Measurements from ENCODE around the gene ZFR. TPM values are rescaled to one million over a fixed set of nuclear protein-coding genes. Genes with fewer than 3 reads are reported as not detected.
A peak's percentile ranks its signal among the peaks of the same experiment; 100 is the strongest.
"Not testable (repeated sequence)": the region's sequence is repeated elsewhere in the genome, so short reads cannot be mapped to it uniquely, and the experiment has no call there.

ZFR gene
- total and polyA plus RNA-seq, 7 experiments from 2014 or later, result 53.4 to 91.9 (median 58.9) TPM

DNA sequence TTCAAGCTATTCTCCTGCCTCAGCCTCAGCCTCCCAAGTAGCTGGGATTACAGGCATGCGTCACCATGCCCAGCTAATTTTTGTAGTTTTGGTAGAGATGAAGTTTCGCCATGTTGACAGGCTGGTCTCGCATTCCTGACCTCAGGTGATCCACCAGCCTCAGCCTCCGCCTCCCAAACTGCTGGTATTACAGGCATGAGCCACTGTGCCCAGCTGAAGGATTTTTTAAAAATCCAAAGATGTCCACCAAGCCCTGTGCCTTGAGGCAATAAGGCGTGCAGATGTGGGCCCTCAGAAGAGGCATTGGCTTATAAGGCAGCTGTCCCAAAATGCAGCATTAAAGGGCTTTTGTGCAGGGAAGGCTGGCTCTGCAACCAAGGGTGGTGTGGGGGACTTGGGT, 10.3 kb upstream of the ZFR start:
- Mint-ChIP-seq H3K36me3 (peaks cover 0 to 2% (median 0%) of the 10 kb centered on the region in 5 donors), H3K27ac (no peak overlapping the region), H3K9me3 (peaks cover 0 to 3% (median 0%) of the 10 kb centered on the region in 11 donors), H3K4me3 (no peak overlapping the region), H3K27me3 (peaks cover 0 to 42% (median 0%) of the 10 kb centered on the region in 5 donors), H3K4me1 (peaks cover 0 to 2% (median 0%) of the 10 kb centered on the region in 7 donors)
- ChIA-PET CTCF (no interaction called here), POLR2A (interaction anchor here (1.4 kb wide), 1 partner anchor 10 kb away, joined by 4 read pairs; the partner anchor contains the start of gene ZFR)
- Histone ChIP-seq H3K9me3 (ENCODE audit: control insufficient read depth in 2 of 3, low read length in 3 of 3) (no peaks in the 10 kb centered on the region), H3K4me1 (ENCODE audit: control insufficient read depth in 2 of 2, insufficient read depth in 2 of 2, low read length in 2 of 2) (no peaks in the 10 kb centered on the region), H3K36me3 (ENCODE audit: control insufficient read depth in 2 of 3, insufficient read depth in 3 of 3, low read length in 3 of 3) (no peaks in the 10 kb centered on the region), H3K27ac (ENCODE audit: low read depth, low read length) (no peak overlapping the region), H3K4me3 (ENCODE audit: low read length) (no peak overlapping the region), H3K27me3 (ENCODE audit: control insufficient read depth in 2 of 2, insufficient read depth in 2 of 2, low read length in 2 of 2) (no peaks in the 10 kb centered on the region)
- ATAC-seq (no peak), DNase-seq (no peak)
- intact Hi-C loops (cut with micrococcal nuclease), result no loop called here

GRCh38 chr5:32453916-32454315, 9.4 kb upstream of the ZFR start:
- DNase-seq (no peak), ATAC-seq (no peak)
- Histone ChIP-seq H3K4me1 (ENCODE audit: control insufficient read depth in 2 of 2, insufficient read depth in 2 of 2, low read length in 2 of 2) (no peaks in the 10 kb centered on the region), H3K27me3 (ENCODE audit: control insufficient read depth in 2 of 2, insufficient read depth in 2 of 2, low read length in 2 of 2) (no peaks in the 10 kb centered on the region), H3K4me3 (ENCODE audit: low read length) (no peak overlapping the region), H3K27ac (ENCODE audit: low read depth, low read length) (no peak overlapping the region), H3K36me3 (ENCODE audit: control insufficient read depth in 2 of 3, insufficient read depth in 3 of 3, low read length in 3 of 3) (no peaks in the 10 kb centered on the region), H3K9me3 (ENCODE audit: control insufficient read depth in 2 of 3, low read length in 3 of 3) (no peaks in the 10 kb centered on the region)
- Mint-ChIP-seq H3K36me3 (peaks cover 0 to 2% (median 0%) of the 10 kb centered on the region in 5 donors), H3K4me1 (no peaks in the 10 kb centered on the region), H3K9me3 (no peaks in the 10 kb centered on the region), H3K27me3 (peaks cover 0 to 45% (median 3%) of the 10 kb centered on the region in 5 donors), H3K27ac (no peak overlapping the region), H3K4me3 (no peak overlapping the region)
- intact Hi-C loops (cut with micrococcal nuclease), result no loop called here
- ChIA-PET POLR2A (interaction anchor here (1.4 kb wide), 1 partner anchor 9 kb away, joined by 4 read pairs; the partner anchor contains the start of gene ZFR), CTCF (no interaction called here)

DNA sequence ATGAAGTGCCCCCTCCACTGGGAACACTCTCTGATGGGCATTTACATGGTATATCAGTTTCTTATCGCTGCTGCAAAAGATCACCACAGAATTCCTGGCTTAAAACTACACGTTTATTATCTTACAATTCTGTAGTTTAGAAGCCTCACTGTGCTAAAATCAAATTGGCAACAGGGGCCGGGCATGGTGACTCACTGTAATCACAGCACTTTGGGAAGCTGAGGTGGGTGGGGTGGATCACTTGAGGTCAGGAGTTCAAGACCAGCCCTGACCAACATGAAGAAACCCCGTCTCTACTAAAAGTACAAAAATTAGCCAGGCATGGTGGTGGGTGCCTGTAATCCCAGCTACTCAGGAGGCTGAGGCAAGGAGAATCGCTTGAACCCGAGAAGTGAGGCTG, 7.8 kb upstream of the ZFR start:
- H3K36me3 ChIP-seq (ENCODE audit: control insufficient read depth in 2 of 3, insufficient read depth in 3 of 3, low read length in 3 of 3); H3K9me3 Mint-ChIP-seq; H3K4me3 ChIP-seq (ENCODE audit: low read length); CTCF ChIA-PET; ATAC-seq; POLR2A ChIA-PET; H3K4me1 ChIP-seq (ENCODE audit: control insufficient read depth in 2 of 2, insufficient read depth in 2 of 2, low read length in 2 of 2); H3K4me3 Mint-ChIP-seq; H3K36me3 Mint-ChIP-seq; H3K4me1 Mint-ChIP-seq; DNase-seq; H3K27ac ChIP-seq (ENCODE audit: low read depth, low read length); H3K27ac Mint-ChIP-seq; H3K9me3 ChIP-seq (ENCODE audit: control insufficient read depth in 2 of 3, low read length in 3 of 3); H3K27me3 ChIP-seq (ENCODE audit: control insufficient read depth in 2 of 2, insufficient read depth in 2 of 2, low read length in 2 of 2); intact Hi-C loops (cut with micrococcal nuclease): not testable (repeated sequence)
- H3K27me3 Mint-ChIP-seq, result peaks cover 0 to 40% (median 3%) of the 10 kb centered on the region in 5 donors

DNA sequence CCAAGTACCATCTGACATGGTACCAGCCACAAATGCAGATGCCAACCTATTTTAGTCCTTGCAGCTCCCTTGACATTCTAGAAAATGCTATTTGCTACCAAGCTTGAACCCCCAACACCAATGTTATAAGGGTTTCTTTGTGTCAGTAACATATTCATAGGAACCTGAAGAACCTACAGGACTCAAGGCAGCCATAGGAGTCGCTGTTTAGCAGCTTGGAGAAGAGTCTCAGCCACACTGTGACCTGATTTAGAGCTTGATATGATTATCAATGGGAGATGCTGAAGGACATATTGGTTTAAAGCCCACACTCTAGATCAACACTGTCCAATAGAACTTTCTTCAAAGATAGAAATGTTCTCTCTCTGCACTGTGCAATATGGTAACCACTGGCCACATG, 6.4 kb upstream of the ZFR start:
- H3K27ac ChIP-seq (ENCODE audit: low read depth, low read length), result no peak overlapping the region
- H3K4me1 ChIP-seq (ENCODE audit: control insufficient read depth in 2 of 2, insufficient read depth in 2 of 2, low read length in 2 of 2), result no peaks in the 10 kb centered on the region
- peaks cover 0 to 3% (median 0%) of the 10 kb centered on the region in 5 donors for H3K36me3 Mint-ChIP-seq
- ATAC-seq (no peak), DNase-seq (no peak)
- no peaks in the 10 kb centered on the region for H3K4me1 Mint-ChIP-seq
- no peak overlapping the region for H3K4me3 Mint-ChIP-seq
- no peaks in the 10 kb centered on the region for H3K27me3 ChIP-seq (ENCODE audit: control insufficient read depth in 2 of 2, insufficient read depth in 2 of 2, low read length in 2 of 2)
- no peak overlapping the region for H3K4me3 ChIP-seq (ENCODE audit: low read length)
- H3K27me3 Mint-ChIP-seq, result peaks cover 0 to 35% (median 0%) of the 10 kb centered on the region in 5 donors
- H3K27ac Mint-ChIP-seq, result no peak overlapping the region
- ChIA-PET CTCF (interaction anchor here (0.7 kb wide), 1 partner anchor 418 kb away, joined by 3 read pairs; no protein-coding TSS in a partner anchor), POLR2A (no interaction called here)
- intact Hi-C loops (cut with micrococcal nuclease), result no loop called here
- no peaks in the 10 kb centered on the region for H3K9me3 ChIP-seq (ENCODE audit: control insufficient read depth in 2 of 3, low read length in 3 of 3)
- no peaks in the 10 kb centered on the region for H3K36me3 ChIP-seq (ENCODE audit: control insufficient read depth in 2 of 3, insufficient read depth in 3 of 3, low read length in 3 of 3)
- H3K9me3 Mint-ChIP-seq, result no peaks in the 10 kb centered on the region

GRCh38 chr5:32449262-32449661, 4.7 kb upstream of the ZFR start:
- Histone ChIP-seq H3K4me3 (ENCODE audit: low read length) (no peak overlapping the region), H3K27ac (ENCODE audit: low read depth, low read length) (no peak overlapping the region), H3K36me3 (ENCODE audit: control insufficient read depth in 2 of 3, insufficient read depth in 3 of 3, low read length in 3 of 3) (no peaks in the 10 kb centered on the region), H3K4me1 (ENCODE audit: control insufficient read depth in 2 of 2, insufficient read depth in 2 of 2, low read length in 2 of 2) (peaks cover 0 to 7% of the 10 kb centered on the region in 2 donors), H3K27me3 (ENCODE audit: control insufficient read depth in 2 of 2, insufficient read depth in 2 of 2, low read length in 2 of 2) (no peaks in the 10 kb centered on the region), H3K9me3 (ENCODE audit: control insufficient read depth in 2 of 3, low read length in 3 of 3) (no peaks in the 10 kb centered on the region)
- intact Hi-C loops (cut with micrococcal nuclease), result no loop called here
- peaks cover 0 to 10% (median 4%) of the 10 kb centered on the region in 7 donors for H3K4me1 Mint-ChIP-seq
- ChIA-PET POLR2A (no interaction called here), CTCF (no interaction called here)
- H3K36me3 Mint-ChIP-seq, result peaks cover 0 to 9% (median 0%) of the 10 kb centered on the region in 5 donors
- ATAC-seq (no peak), DNase-seq (no peak)
- no peak overlapping the region for H3K27ac Mint-ChIP-seq
- H3K27me3 Mint-ChIP-seq, result peaks cover 0 to 37% (median 0%) of the 10 kb centered on the region in 5 donors
- H3K4me3 Mint-ChIP-seq, result no peak overlapping the region
- peaks cover 0 to 2% (median 0%) of the 10 kb centered on the region in 11 donors for H3K9me3 Mint-ChIP-seq

DNA sequence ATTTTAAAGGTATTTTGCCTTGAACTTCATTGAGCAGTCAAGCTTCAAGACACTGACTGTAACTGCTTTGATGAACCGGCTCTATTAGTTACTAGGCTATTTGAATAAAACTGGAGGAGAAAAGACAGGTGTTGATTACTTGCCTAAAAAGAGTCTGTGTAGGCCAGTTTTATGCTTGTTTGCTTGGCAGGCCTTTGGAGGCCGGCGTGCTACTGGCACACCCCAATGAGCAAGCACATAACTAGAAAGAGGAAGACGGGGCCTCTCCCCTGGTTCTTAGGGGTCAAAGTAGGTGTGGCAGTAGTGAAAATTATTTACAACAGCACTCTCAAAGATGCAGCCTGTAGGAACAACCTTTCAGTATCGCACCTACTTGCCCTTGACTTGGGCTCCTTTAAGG, 2.1 kb upstream of the ZFR start:
- ATAC-seq, result no peak
- no peaks in the 10 kb centered on the region for H3K9me3 ChIP-seq (ENCODE audit: control insufficient read depth in 2 of 3, low read length in 3 of 3)
- no peak for DNase-seq
- ChIA-PET POLR2A (no interaction called here), CTCF (no interaction called here)
- H3K9me3 Mint-ChIP-seq, result peaks cover 0 to 2% (median 0%) of the 10 kb centered on the region in 11 donors
- H3K4me3 ChIP-seq (ENCODE audit: low read length), result no peak overlapping the region
- H3K4me3 Mint-ChIP-seq, result peak overlapping the region in 3 of 10 donors; percentile 39 to 65 (median 59)
- no peaks in the 10 kb centered on the region for H3K27me3 ChIP-seq (ENCODE audit: control insufficient read depth in 2 of 2, insufficient read depth in 2 of 2, low read length in 2 of 2)
- H3K27ac ChIP-seq (ENCODE audit: low read depth, low read length), result no peak overlapping the region
- H3K36me3 ChIP-seq (ENCODE audit: control insufficient read depth in 2 of 3, insufficient read depth in 3 of 3, low read length in 3 of 3), result no peaks in the 10 kb centered on the region
- peaks cover 15 to 20% of the 10 kb centered on the region in 2 donors for H3K4me1 ChIP-seq (ENCODE audit: control insufficient read depth in 2 of 2, insufficient read depth in 2 of 2, low read length in 2 of 2)
- intact Hi-C loops (cut with micrococcal nuclease), result no loop called here
- peaks cover 17 to 25% (median 23%) of the 10 kb centered on the region in 7 donors for H3K4me1 Mint-ChIP-seq
- peaks cover 0 to 27% (median 0%) of the 10 kb centered on the region in 5 donors for H3K27me3 Mint-ChIP-seq
- H3K27ac Mint-ChIP-seq, result peak overlapping the region in 1 of 9 donors; percentile 59
- H3K36me3 Mint-ChIP-seq, result peaks cover 0 to 16% (median 0%) of the 10 kb centered on the region in 5 donors

All from naive thymus-derived CD4-positive, alpha-beta T cell (primary cell).